K562 (cell line): Measurements from ENCODE around the gene SND1. TPM values are rescaled to one million over a fixed set of nuclear protein-coding genes. Genes with fewer than 3 reads are reported as not detected.

Experiments used
- ATAC-seq: fragments of 200-7000 bp; cut with Tn5 transposase; 3 replicates; pipeline ENCODE4 v1.9.1; 2020; ENCODE audit warnings: moderate library complexity
- BruUV-seq: library from RNA; stranded (reverse); fragments of 400-500 nt; replicated peaks from 2 replicates; lab custom pipeline; 2021; lab: Mats Ljungman, UMichigan
- CTCF ChIA-PET: fragments of 300-600 bp; formaldehyde crosslinking; extraction: SDS; loops from one replicate; lab custom pipeline; 2021; ENCODE audit warnings: low intra/inter-chr PET ratio; lab: Yijun Ruan, JAX
- POLR2A ChIA-PET: fragments of 300-600, 350-650 bp; sonication (Branson Sonifier 250); formaldehyde crosslinking; extraction: SDS; loops from one replicate; lab custom pipeline; 2021; ENCODE audit warnings: antibody characterized with exemption, inconsistent platforms; lab: Yijun Ruan, JAX
- DNase-seq, 4 experiments: peaks; one replicate each; pipeline versions ENCODE4 v3.0.0 to v3.0.0-alpha.2; 2011 to 2018; ENCODE audit warnings: low spot score in 3 of 4, mixed read lengths in 3 of 4; ENCODE audit errors: extremely low read depth in 1 of 4
- FAIRE-seq: peaks from 2 replicates; lab custom pipeline; 2011; peaks lifted over from hg19 to GRCh38; lab: Jason Lieb, UNC
- H2AFZ ChIP-seq: 2 replicates; pipeline ENCODE4 v1.6.0; 2011; ENCODE audit warnings: low read depth, low read length, control low read depth, inconsistent platforms
- H3K27ac ChIP-seq: fragments of 200-600 bp; 3 replicates; pipeline ENCODE4 v1.8.0; 2011; ENCODE audit warnings: low read depth, mild to moderate bottlenecking, control low read depth, inconsistent platforms, low read length, moderate library complexity, mixed read lengths; ENCODE audit errors: extremely low read depth
- H3K27me3 ChIP-seq, 2 experiments: fragments of 300-600 bp in 1 of 2; 2 replicates in 1 of 2; 3 replicates in 1 of 2; pipeline versions ENCODE4 v1.6.0 to v1.8.0; 2011; ENCODE audit warnings: inconsistent platforms in 2 of 2, low read length in 2 of 2, mild to moderate bottlenecking in 1 of 2, mixed read lengths in 1 of 2, moderate library complexity in 1 of 2; ENCODE audit not compliant: control insufficient read depth in 2 of 2, insufficient read depth in 2 of 2
- H3K36me3 ChIP-seq: fragments of 300-600 bp; 3 replicates; pipeline ENCODE4 v1.8.0; 2011; ENCODE audit warnings: mild to moderate bottlenecking, low read length, inconsistent platforms; ENCODE audit not compliant: control insufficient read depth, insufficient read depth
- H3K4me1 ChIP-seq, 2 experiments: fragments of 200-600 bp in 1 of 2; replicated peaks in 1 of 2; 2 replicates in 1 of 2; 3 replicates in 1 of 2; pipeline versions ENCODE4 v1.5.1 to v1.8.0; 2011; ENCODE audit warnings: inconsistent platforms in 2 of 2, low read length in 2 of 2, mild to moderate bottlenecking in 1 of 2, mixed read lengths in 1 of 2, moderate library complexity in 1 of 2; ENCODE audit not compliant: control insufficient read depth in 2 of 2, insufficient read depth in 2 of 2
- H3K4me2 ChIP-seq: 2 replicates; pipeline ENCODE4 v1.6.1; 2011; ENCODE audit warnings: low read length, control low read depth, inconsistent platforms, mixed read lengths; ENCODE audit not compliant: insufficient read depth
- H3K4me3 ChIP-seq: fragments of 200-600 bp; sonication (generic), shearing (Covaris generic); 2 replicates; pipeline ENCODE4 v1.5.1; 2016; ENCODE audit warnings: control low read depth, inconsistent platforms
- H3K79me2 ChIP-seq: fragments of 200-600 bp; 3 replicates; pipeline ENCODE4 v1.8.0; 2011; ENCODE audit warnings: low read length, inconsistent platforms; ENCODE audit not compliant: control insufficient read depth, insufficient read depth
- H3K9ac ChIP-seq, 2 experiments: 2 replicates each; pipeline versions ENCODE4 v1.6.0 to v1.6.1; 2011; ENCODE audit warnings: low read depth in 2 of 2, low read length in 2 of 2, control low read depth in 1 of 2, inconsistent platforms in 1 of 2, mild to moderate bottlenecking in 1 of 2, mixed read lengths in 1 of 2; ENCODE audit not compliant: insufficient read depth in 1 of 2
- H3K9me1 ChIP-seq: one replicate; pipeline ENCODE4 v1.6.0; 2011; ENCODE audit warnings: inconsistent platforms, mild to moderate bottlenecking, low read length, moderate library complexity; ENCODE audit not compliant: control insufficient read depth, insufficient read depth
- H3K9me3 ChIP-seq: replicated peaks from 2 replicates; pipeline ENCODE4 v1.5.1; 2011; ENCODE audit warnings: low read depth, low read length, inconsistent platforms; ENCODE audit not compliant: control insufficient read depth, insufficient read depth
- H4K20me1 ChIP-seq: replicated peaks from 2 replicates; pipeline ENCODE4 v1.6.1; 2011; ENCODE audit warnings: low read length, inconsistent platforms, mixed read lengths; ENCODE audit not compliant: control insufficient read depth, insufficient read depth
- RBM22 ChIP-seq: fragments of 200-400 bp; formaldehyde crosslinking; IDR thresholded peaks from 2 replicates; pipeline ENCODE4 v1.6.1; 2018; ENCODE audit warnings: low read length, low read depth; ENCODE audit not compliant: poor library complexity, severe bottlenecking
- ZKSCAN3 ChIP-seq: fragments of 250-450 bp; sonication (Bioruptor Pico); IDR thresholded peaks from 2 replicates; pipeline ENCODE4 v1.4.0; 2020
- ZNF436 ChIP-seq: fragments of 250-450, 450-650 bp; sonication (Bioruptor Pico); formaldehyde crosslinking; IDR thresholded peaks from 2 replicates; pipeline ENCODE4 v1.7.0; 2020; ENCODE audit warnings: mild to moderate bottlenecking
- ZNF77 ChIP-seq: fragments of 250-450 bp; sonication (Bioruptor Pico); IDR thresholded peaks from 2 replicates; pipeline ENCODE4 v1.5.0; 2020
- WGBS: fragments of 100-300 bp; shearing (Covaris generic); methylation state at CpG from one replicate; pipeline ENCODE4 v1.1.6; 2016; ENCODE audit warnings: low coverage, mixed read lengths; ENCODE audit not compliant: insufficient coverage; ENCODE audit errors: missing lambda C conversion rate; 5-methylcytosine and 5-hydroxymethylcytosine counted together
- in situ Hi-C: fragments of 300-500 bp; cut with MboI; formaldehyde crosslinking; loops from 4 replicates; pipeline ENCODE4 v1.15.0; 2018; ENCODE audit warnings: inconsistent platforms, mixed read lengths
- intact Hi-C: fragments of 100-400 bp; cut with micrococcal nuclease; formaldehyde crosslinking; loops from 2 replicates; pipeline ENCODE4 v1.14.2; 2022
- polyA plus RNA-seq, 8 experiments: library from polyadenylated mRNA; depleted of rRNA in 4 of 8; stranded (reverse) in 5 of 8; unstranded in 3 of 8; fragments of >200 nt; fragmentation: Nextera tagmentation in 2 of 8; fragmentation: Illumina TruSeq in 1 of 8; extraction: Ambion mirVana in 2 of 8; extraction: Trizol in 1 of 8; gene quantifications; 2 replicates each; pipeline versions ENCODE4 v1.2.1 to v1.2.3, GENCODE V29; 2011 to 2014; ENCODE audit warnings: inconsistent platforms in 1 of 8, missing spikeins in 1 of 8
- total RNA-seq, 7 experiments: library from RNA; depleted of rRNA in 6 of 7; stranded (reverse); fragments of >200 nt in 6 of 7; fragmentation: Illumina TruSeq in 2 of 7; extraction: Trizol in 2 of 7; gene quantifications; 2 replicates each; pipeline versions ENCODE4 v1.2.1 to v1.2.3, GENCODE V29; 2011 to 2021; ENCODE audit warnings: low replicate concordance in 1 of 7

The SND1 gene
- total and polyA plus RNA-seq, 9 of the 15 experiments (the other 6 are each of a cell fraction or from before 2014, with no cell fraction given), result 46.5 to 307 (median 191) TPM

DNA sequence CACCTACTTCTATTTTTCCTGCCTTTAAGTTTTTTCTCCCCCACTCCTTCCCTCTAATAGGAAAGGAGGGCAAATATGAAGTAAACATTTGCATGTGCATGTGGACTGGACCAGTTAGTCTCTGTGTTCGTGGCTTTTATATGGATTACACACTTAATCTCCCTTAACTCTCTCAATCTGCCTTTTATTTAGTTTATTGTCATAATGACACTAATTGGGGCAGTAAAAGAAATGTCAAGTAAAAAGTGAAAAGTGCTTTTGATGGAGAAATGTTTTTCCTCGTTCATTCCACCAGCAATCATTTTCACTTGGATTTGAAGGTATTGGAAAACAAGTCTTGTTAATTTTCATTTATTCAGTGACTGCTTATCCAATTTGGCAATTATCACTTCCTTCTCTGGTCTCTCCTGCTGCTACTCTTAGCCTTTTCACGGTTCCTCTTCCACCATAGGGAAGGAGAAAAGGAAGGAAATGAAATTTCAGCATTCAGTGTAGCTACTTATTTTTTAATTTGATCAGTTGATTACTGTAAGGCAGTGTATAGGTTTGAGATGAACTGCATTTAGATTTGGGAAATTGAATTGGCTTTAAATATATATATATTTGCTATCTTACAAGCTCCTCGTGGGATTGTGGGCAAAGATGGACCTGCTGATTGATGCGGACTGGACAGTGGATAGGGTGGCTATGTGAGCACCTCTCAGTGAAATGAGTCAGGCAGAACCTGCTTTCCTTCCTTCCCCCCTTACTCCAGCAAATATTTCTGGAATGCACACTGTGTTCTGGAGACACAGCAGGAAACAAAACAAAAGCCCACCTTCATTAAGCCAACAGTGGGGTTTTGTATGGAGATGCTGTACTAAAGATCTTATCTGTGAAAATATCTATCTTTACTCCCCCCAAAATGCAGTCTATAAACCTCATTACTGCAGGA is 301.7 kb downstream of the SND1 start:
- no peaks in the 10 kb centered on the region for H3K27me3 ChIP-seq
- in situ Hi-C loops, result no loop called here
- H3K4me1 ChIP-seq, result peaks cover 0 to 5% of the 10 kb centered on the region in 2 experiments; a peak in 2 of 5 replicates
- TSS peak; percentile 3 for BruUV-seq
- no peak for DNase-seq
- FAIRE-seq, result no peak
- no peak overlapping the region for H3K4me2 ChIP-seq
- TF ChIP-seq ZNF77 (CRISPR knock-in tag) (no peak), RBM22 (peak; percentile 4)
- POLR2A ChIA-PET, result interaction anchor here (0.6 kb wide), 2 partner anchors 16 kb away, joined by 3 to 4 read pairs; no protein-coding TSS in a partner anchor
- H3K79me2 ChIP-seq, result no peaks in the 10 kb centered on the region; the same call in 2 of the 3 replicates
- no peak overlapping the region for H2AFZ ChIP-seq
- H3K36me3 ChIP-seq, result peaks cover 82% of the 10 kb centered on the region
- H3K9ac ChIP-seq, result no peak overlapping the region
- no peak for ATAC-seq
- CTCF ChIA-PET, result no interaction called here
- intact Hi-C loops, result loop anchor here (10.0 kb wide), 1 partner anchor 251 kb away; no protein-coding TSS in a partner anchor
- H3K4me3 ChIP-seq, result no peak overlapping the region
- no peaks in the 10 kb centered on the region for H3K9me1 ChIP-seq
- H4K20me1 ChIP-seq, result peaks cover 10% of the 10 kb centered on the region; the same call in 1 of the 2 replicates
- H3K27ac ChIP-seq, result no peak overlapping the region
- 91% methylated on average over 5 of the region's 5 CpGs for WGBS
- no peaks in the 10 kb centered on the region for H3K9me3 ChIP-seq

DNA sequence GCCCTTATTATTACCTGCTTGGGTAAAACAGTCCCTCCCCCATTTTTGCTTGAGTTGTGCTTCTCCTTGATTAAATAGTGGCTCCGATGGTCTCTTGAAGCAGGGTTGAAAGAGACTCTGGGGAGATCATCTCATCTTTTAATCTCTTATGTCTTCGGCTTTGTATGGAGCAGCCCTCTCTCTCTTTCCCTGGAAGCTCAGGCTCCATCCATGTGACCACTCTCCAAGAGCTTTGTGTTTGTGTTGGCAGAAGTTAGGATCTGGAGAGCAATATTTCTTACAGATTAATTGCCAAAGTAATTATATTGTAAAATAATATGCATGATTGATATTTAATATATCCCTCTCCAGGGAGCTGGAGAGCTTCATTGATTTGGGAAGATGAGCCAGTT is 302.4 kb downstream of the SND1 start:
- Histone ChIP-seq H3K4me1 (peaks cover 0 to 5% of the 10 kb centered on the region in 2 experiments; a peak in 2 of 5 replicates), H3K9me3 (no peaks in the 10 kb centered on the region), H2AFZ (no peak overlapping the region), H3K4me3 (no peak overlapping the region), H3K36me3 (peaks cover 83% of the 10 kb centered on the region), H3K9me1 (no peaks in the 10 kb centered on the region), H3K27ac (no peak overlapping the region), H4K20me1 (peaks cover 10% of the 10 kb centered on the region; the same call in 1 of the 2 replicates), H3K79me2 (no peaks in the 10 kb centered on the region; the same call in 2 of the 3 replicates), H3K4me2 (no peak overlapping the region), H3K27me3 (no peaks in the 10 kb centered on the region), H3K9ac (no peak overlapping the region)
- in situ Hi-C loops (no loop called here), intact Hi-C loops (loop anchor here (10.0 kb wide), 1 partner anchor 250 kb away; no protein-coding TSS in a partner anchor)
- POLR2A ChIA-PET, result interaction anchor here (0.6 to 0.7 kb wide), 2 partner anchors 17 to 222 kb away, joined by 3 to 4 read pairs; no protein-coding TSS in a partner anchor
- ATAC-seq (no peak), DNase-seq (no peak), FAIRE-seq (no peak)
- BruUV-seq, result no TSS peak
- TF ChIP-seq ZKSCAN3 (CRISPR knock-in tag), result no peak
- TF ChIP-seq ZNF436 (CRISPR knock-in tag), result no peak
- CTCF ChIA-PET, result no interaction called here
- 92% methylated on average over 2 of the region's 2 CpGs for WGBS
